NCI-H1417 (cell line): ENCODE data around the gene ADPRHL1.
"Not testable (repeated sequence)": the region's sequence is repeated elsewhere in the genome, so short reads cannot be mapped to it uniquely, and the experiment has no call there.

Experiments used
- DNase-seq, 3 experiments: peaks; one replicate each; lab custom pipeline; 2025; lab: John Stamatoyannopoulos, UW

ADPRHL1 gene

GRCh38 chr13:113477724-113478123 is 24.4 kb upstream of the ADPRHL1 start:
- no peak for DNase-seq

GRCh38 chr13:113476811-113477210 is 23.5 kb upstream of the ADPRHL1 start:
- DNase-seq = no peak

- no peak for DNase-seq
Observed at GRCh38 chr13:113475911-113476310, 22.6 kb upstream of the ADPRHL1 start.

GRCh38 chr13:113475280-113475679 is 22.0 kb upstream of the ADPRHL1 start:
- no peak for DNase-seq

GRCh38 chr13:113474179-113474578 is 20.9 kb upstream of the ADPRHL1 start:
- DNase-seq = no peak

- DNase-seq = no peak
Observed at GRCh38 chr13:113472355-113473025, 19.2 kb upstream of the ADPRHL1 start.

- DNase-seq = no peak
Observed at GRCh38 chr13:113471844-113472243, 18.6 kb upstream of the ADPRHL1 start.

GRCh38 chr13:113470635-113471163 is 17.4 kb upstream of the ADPRHL1 start:
- DNase-seq = not testable (repeated sequence)

GRCh38 chr13:113470073-113470472 is 16.8 kb upstream of the ADPRHL1 start:
- no peak for DNase-seq

- peak in 1 of 3 experiments; percentile 41 for DNase-seq
Observed at GRCh38 chr13:113469582-113469981, 16.3 kb upstream of the ADPRHL1 start.

GRCh38 chr13:113468472-113469201 is 15.3 kb upstream of the ADPRHL1 start:
- peak; percentile 70 to 90 (median 85) for DNase-seq

GRCh38 chr13:113468029-113468428 is 14.7 kb upstream of the ADPRHL1 start:
- DNase-seq = no peak

- DNase-seq = no peak
Observed at GRCh38 chr13:113466383-113466782, 13.1 kb upstream of the ADPRHL1 start.

GRCh38 chr13:113465300-113465699 is 12.0 kb upstream of the ADPRHL1 start:
- no peak for DNase-seq

GRCh38 chr13:113464476-113464875 is 11.2 kb upstream of the ADPRHL1 start:
- DNase-seq = no peak

GRCh38 chr13:113461022-113461751 is 7.9 kb upstream of the ADPRHL1 start:
- no peak for DNase-seq

- no peak for DNase-seq
Observed at GRCh38 chr13:113460599-113460998, 7.3 kb upstream of the ADPRHL1 start.

- DNase-seq = no peak
Observed at GRCh38 chr13:113460064-113460555, 6.8 kb upstream of the ADPRHL1 start.

GRCh38 chr13:113458253-113459065 is 5.2 kb upstream of the ADPRHL1 start:
- peak in 2 of 3 experiments; percentile 28 to 52 for DNase-seq

- DNase-seq = no peak
Observed at GRCh38 chr13:113457510-113457909, 4.2 kb upstream of the ADPRHL1 start.

GRCh38 chr13:113456116-113456702 is 2.9 kb upstream of the ADPRHL1 start:
- no peak for DNase-seq
